ENCODE data around the gene MAN2B2. TPM values are rescaled to one million over a fixed set of nuclear protein-coding genes. Genes with fewer than 3 reads are reported as not detected.

MAN2B2 gene
- total RNA-seq, 1 donor from 2014 or later, result 7.3 TPM

DNA sequence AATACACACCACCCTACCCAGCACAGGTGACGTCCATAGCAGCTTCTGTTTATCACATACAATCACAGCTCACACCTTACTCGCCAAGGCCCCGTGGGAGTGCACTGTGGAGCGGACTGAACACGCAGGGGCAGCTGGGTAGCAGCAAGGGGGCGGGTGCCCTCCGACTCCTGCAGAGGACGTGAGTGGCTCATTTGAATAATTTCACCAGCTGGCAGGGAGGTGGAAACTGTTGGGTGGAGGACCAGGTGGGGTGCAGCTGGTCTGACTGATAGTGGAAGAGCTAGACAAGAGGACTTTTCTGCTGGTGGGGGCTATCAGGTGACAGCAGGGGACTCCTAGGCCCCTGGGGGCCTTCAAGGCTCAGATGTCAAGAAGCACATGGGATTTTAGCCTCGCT lies 16.3 kb downstream of the MAN2B2 start:
- DNase-seq (ENCODE audit: low spot score in 2 of 2) (no peak), FAIRE-seq (no peak)

DNA sequence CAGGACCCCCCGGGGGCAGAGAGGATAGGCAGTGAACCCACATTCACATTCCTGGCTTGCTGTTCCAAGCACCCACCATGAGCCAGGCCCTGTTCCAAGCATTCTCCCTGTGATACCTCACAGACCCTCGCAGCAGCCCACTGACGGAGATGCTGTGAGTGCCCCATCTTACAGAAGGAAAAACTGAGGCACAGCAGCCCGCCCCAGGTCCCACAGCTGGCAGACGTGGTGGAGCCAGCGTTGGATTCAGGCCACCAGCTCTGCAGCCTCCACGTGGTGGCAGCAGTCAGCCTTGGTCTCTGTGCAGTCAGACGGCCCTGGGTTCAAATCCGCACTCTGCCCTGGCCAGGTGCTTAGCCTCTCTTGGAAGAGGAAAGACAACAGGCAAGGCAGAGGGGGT lies 16.8 kb downstream of the MAN2B2 start:
- DNase-seq (ENCODE audit: low spot score in 2 of 2), result no peak
- FAIRE-seq, result no peak

DNA sequence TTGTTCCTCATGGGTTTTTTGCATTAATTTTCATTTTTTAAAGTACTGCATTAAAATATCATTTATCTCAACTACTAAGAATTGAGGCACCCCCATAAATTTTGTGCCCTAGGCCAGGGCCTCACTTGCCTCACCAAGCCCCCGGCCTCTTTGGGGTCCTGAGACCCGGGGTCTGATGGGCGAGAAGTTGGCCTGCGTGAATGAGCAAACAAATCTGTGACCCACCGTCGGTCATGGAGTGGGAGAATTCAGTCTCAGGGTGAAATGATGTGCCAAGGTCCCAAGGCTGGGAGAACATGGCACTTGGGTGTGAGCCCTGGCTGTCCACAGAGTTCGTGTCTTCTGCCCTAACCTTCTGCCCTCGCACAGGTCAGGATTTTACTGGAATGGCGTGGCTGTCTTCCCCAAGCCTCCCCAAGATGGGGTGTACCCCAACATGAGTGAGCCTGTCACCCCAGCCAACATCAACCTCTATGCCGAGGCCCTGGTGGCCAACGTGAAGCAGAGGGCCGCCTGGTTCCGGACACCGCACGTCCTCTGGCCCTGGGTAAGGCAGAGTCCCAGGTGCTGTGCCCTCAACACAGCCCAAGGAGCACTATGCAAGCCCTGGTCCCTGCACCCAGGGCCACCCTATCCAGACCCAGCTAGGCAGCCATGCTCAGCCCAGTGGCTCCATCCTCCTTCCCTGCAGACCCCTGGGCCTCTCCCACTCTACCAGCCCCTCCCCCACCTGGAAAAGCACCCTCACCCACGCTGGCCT lies 18.0 kb downstream of the MAN2B2 start:
- FAIRE-seq, result no peak

DNA sequence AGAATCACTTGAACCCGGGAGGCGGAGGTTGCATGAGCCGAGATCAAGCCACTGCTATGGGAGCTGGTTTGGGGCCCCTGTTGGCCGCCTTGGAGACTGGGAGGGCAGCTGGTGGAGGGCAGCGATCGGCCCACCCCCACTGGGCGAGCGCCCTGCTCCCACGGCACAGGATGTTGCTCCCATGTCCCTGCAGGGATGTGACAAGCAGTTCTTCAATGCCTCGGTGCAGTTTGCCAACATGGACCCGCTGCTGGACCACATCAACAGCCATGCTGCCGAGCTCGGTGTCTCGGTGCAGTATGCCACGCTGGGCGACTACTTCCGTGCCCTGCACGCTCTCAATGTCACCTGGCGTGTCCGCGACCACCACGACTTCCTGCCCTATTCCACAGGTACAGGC lies 19.4 kb downstream of the MAN2B2 start:
- DNase-seq (ENCODE audit: low spot score in 2 of 2) (no peak), FAIRE-seq (no peak)

More for the DNA sequence above, 18.0 kb downstream of the MAN2B2 start:
- DNase-seq (ENCODE audit: low spot score in 2 of 2), result no peak

DNA sequence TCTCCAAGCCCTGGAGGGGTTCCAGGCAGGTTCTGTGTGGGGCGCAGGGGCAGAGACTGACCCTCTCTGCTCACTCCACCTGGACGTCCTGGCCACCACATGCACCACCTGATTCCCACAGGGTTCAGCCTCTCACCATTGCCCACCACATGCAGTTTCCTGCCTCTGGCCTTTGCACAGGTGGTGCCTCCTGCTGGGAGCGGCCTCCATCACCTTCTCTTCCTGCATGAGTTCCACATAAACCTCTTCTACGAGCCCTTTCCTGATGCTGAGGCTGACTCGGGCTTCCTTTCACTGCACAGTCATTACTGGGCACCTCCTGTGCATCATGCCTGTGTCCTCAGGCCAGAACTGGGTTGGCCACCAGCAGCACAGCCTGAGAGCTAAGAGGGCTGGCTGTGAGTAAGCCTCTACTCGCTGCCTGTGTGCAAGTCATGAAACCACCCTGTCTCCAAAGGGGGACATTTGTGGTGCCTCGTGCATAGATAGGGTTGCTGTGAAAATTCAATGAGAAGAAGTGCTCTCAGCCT lies 19.9 kb downstream of the MAN2B2 start:
- FAIRE-seq, result no peak
- no peak for DNase-seq (ENCODE audit: low spot score in 2 of 2)

DNA sequence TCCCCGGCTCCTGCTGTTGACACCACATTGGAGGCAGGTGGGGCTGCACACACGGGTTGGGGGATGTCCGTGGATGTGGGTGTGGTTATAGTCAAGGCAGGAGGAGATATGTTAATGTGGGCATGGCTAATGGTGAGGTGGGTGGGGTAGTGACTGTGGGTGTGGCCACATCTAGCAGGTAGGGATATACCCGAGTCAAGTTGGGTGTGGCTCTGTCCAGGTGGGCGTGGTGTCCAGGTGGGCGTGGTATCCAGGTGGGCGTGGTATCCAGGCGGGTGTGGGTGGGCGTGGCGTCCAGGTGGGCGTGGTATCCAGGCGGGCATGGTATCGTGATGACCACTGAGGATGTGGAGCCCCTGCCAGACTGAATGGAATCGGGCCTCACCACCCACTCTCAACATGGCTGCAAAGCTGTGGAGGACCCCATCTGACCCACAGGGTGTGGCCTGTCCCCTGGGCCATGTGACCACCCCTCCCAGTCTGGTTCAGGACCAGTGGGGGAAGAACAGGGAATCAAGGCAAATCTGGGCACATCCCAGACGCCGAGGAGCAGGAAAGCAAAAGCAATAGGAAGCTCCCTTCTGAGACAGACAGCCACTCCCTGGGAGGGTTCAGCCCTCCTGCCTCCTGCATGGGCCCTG lies 21.0 kb downstream of the MAN2B2 start:
- FAIRE-seq (no peak), DNase-seq (ENCODE audit: low spot score in 2 of 2) (no peak)

DNA sequence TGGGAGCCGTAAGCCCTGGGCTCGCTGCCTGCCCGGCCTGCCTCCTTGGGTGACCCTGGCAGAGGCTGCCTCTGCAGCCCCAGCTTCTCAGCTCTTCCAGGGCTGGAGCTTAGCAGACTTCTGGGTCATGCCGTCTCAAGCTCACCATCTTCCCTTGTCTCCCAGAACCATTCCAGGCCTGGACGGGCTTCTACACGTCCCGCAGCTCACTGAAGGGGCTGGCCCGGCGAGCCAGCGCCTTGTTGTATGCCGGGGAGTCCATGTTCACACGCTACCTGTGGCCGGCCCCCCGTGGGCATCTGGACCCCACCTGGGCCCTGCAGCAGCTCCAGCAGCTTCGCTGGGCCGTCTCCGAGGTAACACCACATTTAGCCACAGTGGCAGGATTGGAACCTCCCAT lies 22.0 kb downstream of the MAN2B2 start:
- DNase-seq (ENCODE audit: low spot score in 2 of 2) (no peak), FAIRE-seq (no peak)

DNA sequence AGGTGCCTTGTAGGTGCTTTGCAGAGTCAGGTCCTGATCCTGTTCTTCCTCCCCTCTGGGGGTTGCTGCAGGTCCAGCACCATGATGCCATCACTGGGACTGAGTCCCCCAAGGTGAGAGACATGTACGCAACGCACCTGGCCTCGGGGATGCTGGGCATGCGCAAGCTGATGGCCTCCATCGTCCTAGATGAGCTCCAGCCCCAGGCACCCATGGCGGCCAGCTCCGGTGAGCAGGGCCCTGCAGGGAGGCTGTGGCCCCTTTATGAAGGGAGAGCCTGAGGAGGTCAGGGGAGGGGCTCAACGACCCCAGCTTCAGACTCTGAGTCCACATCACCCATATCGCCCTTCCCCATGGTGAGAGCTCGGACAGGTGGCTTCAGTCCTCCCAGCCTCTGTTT lies 23.1 kb downstream of the MAN2B2 start:
- FAIRE-seq, result no peak
- no peak for DNase-seq (ENCODE audit: low spot score in 2 of 2)

DNA sequence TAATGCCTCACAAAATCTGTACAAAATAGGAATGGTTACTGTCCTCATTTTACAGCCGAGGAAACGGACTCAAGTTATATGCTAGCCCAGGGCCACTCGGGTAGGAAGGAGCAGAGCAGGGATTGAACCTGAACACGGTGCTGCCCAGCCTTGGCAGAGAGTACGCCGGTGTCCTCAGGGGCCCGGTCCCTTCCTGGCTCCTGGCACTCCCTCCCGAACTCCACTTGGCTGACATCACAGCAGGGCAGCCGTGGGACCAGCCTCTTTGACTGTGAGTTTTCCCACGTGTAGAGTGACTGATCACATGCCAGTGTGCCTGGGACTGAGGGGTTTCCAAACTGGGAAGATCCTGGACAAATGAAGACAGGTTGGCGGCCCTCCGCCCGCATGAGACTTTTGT lies 23.7 kb downstream of the MAN2B2 start:
- DNase-seq (ENCODE audit: low spot score in 2 of 2) (peak in 1 of 2 donors; percentile 52), FAIRE-seq (no peak)

DNA sequence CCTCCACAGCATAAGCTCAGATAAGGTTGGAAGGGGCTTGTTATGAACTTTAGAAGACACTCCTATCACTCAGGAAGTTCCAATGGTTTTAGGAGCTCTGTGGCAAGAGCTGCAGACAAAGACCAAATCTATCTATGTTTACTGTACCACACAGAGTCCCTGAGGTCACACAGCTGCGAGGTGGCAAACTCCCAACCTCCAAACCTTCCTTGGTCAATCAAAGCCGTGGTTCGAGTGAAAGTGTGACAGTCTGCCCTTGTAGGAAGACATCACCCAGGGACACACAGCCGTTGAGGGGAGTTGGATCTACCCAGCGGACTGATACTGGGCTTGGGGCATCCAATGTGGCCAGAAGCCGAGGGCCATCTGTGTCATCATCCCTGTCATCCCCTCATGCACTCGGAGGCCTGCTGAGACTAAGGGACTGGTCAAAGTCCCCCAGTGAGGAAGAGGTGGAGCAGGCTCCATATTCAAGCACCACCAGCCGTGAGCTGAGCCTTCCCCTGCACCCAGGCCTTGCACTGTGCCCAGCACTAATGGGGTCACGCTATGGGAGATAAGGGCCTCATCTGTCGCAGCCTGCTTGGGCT lies 26.8 kb downstream of the MAN2B2 start:
- DNase-seq (ENCODE audit: low spot score in 2 of 2) (no peak), FAIRE-seq (no peak)

DNA sequence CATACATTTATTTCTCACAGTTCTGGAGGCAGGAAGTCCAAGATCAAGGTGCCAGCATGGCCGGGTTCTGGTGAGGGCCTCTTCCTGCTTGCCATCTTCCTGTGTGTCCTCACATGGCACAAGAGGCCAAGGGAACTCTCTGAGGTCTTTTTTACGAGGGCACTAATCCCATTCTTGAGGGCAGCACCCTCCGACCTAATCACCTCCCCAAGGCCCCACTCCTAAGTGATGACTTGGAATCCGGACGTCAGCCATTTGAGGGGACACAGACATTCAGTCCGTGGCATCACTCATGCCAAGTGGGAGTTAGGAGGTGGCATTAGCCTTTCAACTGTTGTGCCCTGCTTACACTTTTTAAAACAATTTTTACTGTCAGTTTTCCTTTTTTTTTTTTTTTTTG lies 27.3 kb downstream of the MAN2B2 start:
- FAIRE-seq (no peak), DNase-seq (ENCODE audit: low spot score in 2 of 2) (no peak)

DNA sequence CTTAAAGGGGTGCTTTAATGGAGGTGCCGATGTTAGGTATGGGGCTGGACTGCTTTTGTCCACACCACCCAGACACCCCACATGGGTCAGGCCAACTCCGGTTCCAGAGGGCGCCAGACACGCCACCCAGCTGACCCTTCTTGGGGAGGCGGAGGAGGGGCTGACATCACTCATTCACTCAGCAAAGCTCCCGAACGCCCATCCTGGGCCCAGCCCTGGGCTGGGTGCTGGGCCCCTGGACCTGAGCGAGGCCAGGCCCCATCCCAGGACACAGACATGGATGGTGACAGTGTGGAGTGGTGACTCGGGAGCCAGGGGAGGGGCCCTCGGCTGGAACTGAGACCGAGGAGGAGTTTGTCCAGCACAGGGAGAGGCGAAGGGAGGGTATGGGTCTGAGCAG lies 28.1 kb downstream of the MAN2B2 start:
- no peak for FAIRE-seq
- DNase-seq (ENCODE audit: low spot score in 2 of 2), result no peak

DNA sequence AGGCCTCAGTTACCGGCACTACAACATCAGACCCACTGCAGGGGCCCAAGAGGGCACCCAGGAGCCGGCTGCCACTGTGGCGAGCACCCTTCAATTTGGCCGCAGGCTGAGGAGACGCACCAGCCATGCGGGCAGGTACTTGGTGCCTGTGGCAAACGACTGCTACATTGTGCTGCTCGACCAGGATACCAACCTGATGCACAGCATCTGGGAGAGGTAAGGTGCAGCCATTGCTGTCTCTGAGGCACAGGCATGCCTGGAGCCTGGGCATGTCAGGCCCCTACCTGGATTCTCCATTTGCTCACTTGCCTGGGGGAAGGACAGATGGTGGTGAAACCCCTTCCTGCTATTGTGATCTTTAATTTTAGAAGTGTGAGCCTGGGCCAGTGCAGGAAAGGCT lies 30.1 kb downstream of the MAN2B2 start:
- FAIRE-seq (no peak), DNase-seq (ENCODE audit: low spot score in 2 of 2) (no peak)

DNA sequence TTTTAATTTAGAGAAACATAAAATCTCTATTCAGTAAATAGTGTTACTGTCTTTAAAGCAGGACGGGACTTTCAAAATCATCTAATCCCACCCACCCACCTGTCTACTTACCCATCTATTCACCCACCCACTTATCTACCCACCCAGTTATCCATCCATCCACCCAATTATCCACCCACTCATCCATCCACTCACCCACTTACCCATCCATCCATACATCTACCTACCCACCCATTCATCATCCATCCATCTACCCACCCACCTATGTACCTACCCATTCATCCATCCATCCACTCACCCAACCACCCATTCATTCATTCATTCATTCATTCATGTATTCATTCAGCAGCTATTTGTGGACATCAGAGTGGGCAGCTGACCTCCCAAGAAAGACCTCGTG lies 30.6 kb downstream of the MAN2B2 start:
- FAIRE-seq, result no peak
- DNase-seq (ENCODE audit: low spot score in 2 of 2), result no peak

DNA sequence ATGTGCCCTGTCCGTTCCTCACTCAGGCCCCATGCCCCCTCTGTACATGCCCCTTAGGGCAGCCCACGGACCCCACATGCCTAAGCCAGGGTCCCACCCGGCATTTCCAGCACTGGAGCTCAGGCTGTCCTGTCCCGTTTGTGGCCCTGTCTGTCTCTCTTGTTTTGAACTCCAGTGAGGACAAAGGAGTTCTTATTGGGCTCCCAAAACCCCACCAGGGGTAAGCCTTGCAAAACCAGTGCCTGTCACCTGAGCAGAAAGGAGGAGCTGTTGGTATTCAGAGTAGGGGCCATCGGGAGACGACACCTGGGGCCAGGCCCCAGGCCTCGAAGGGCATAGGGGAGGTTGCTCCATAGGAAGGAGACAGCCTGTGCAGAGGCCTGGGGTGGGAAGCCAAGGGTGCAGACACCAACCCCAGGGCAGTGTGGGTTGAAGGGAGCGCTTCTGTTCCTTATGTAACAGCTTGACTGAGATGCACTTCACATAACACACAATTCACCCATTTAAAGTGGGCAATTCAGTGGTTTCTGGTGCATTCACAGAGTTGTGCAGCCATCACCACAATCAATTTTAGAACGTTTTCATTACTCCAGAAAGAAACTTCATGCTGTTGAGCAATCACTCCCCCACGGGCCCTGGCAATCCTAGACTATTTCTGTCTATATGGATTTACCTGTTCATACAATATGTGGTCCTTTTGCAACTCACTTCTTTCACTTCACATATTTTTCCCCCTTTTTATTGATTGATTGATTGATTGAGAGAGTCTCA lies 31.7 kb downstream of the MAN2B2 start:
- DNase-seq (ENCODE audit: low spot score in 2 of 2) (no peak), FAIRE-seq (no peak)

DNA sequence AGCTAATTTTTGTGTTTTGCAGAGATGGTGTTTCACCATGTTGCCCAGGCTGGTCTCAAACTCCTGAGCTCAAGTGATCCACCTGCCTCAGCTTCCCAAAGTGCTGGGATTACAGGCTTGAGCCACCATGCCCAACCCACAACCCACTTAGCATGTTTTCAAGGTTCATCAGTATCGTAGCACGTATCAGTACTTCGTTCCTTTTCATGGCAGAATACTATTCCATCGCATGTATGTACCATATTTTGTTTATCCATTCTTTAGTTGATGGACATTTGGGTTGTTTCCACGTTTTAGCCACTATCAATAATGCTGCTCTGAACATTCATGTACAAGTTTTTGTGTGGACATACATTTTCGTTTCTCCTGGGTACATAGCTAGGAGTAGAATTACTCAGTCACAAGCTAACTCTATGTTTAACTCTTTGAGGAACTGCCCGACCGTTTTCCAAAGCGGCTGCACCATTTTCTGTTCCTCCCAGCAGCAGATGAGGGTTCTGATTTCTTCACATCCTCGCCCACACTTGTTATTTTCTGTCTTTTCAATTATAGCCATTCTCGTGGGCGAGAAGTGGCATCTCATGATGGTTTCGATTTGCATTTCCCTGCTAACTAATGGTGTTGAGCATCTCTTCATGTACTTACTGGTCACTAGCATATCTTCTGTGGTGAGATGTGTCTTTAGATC lies 32.5 kb downstream of the MAN2B2 start:
- FAIRE-seq (no peak), DNase-seq (ENCODE audit: low spot score in 2 of 2) (no peak)

DNA sequence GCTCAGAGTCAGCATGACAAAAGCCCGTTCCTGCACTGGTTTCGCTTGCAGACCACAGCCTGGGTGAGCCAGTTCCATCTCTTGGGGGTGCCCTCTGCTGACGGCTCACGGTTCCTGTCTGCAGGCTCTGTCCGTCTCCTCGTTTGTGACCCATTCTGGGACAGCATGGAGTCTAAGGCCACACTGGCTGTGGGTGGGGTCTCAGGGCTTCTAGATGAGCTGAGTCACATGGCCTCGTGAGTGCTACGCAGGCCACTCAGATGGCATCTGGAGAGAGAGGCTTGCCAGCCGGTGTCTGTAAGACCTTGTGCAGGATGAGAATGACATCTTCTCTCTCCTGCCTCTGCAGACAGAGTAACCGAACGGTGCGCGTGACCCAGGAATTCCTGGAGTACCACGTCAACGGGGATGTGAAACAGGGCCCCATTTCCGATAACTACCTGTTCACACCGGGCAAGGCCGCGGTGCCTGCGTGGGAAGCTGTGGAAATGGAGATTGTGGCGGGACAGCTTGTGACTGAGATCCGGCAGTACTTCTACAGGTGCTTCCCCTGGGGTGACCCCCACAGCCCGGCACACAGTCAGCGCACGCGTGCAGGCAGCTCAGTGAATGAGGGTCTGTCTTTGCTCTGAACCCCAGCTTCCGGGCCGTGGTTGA lies 33.9 kb downstream of the MAN2B2 start:
- FAIRE-seq (no peak), DNase-seq (ENCODE audit: low spot score in 2 of 2) (no peak)

DNA sequence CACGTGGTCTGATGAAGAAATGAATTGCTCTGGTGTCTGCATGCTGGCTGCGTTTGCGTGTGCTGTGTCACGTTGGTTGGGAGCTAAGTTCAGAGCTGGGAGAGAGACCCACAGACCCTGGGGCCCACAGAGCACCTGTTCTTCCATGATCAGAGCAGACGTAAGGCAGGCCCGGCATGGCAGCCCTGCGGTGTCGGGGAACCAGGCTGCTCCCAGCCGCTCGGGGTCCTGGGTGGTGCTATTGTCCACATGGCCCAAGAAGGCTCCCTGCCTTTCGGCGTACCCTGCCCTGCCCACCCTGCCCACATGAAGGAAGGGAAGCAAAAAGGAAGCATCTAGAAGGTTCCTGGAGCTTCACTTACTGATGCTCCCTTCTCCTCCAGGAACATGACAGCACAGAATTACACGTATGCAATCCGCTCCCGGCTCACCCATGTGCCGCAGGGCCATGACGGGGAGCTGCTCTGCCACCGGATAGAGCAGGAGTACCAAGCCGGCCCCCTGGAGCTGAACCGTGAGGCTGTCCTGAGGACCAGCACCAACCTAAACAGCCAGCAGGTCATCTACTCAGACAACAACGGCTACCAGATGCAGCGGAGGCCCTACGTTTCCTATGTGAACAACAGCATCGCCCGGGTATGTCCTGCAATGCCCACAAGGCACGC lies 34.6 kb downstream of the MAN2B2 start:
- FAIRE-seq (no peak), DNase-seq (ENCODE audit: low spot score in 2 of 2) (no peak)

DNA sequence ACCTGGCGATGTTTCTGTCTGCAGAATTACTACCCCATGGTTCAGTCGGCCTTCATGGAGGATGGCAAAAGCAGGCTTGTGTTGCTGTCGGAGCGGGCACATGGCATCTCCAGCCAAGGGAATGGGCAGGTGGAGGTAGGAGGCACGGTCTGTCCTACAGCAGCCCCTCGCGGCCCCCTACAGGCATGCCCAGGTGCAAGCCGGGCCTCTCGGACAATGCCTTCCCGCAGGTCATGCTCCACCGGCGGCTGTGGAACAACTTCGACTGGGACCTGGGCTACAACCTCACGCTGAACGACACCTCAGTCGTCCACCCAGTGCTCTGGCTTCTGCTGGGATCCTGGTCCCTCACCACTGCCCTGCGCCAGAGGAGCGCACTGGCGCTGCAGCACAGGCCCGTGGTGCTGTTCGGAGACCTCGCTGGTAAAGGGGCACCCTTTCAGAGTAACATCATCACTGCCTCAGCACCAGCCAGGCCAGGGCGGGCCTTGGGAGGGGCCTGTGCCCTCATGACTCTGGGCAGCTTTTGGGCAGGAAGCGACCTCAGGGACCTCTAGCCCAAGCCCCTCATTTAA lies 36.0 kb downstream of the MAN2B2 start:
- DNase-seq (ENCODE audit: low spot score in 2 of 2) (no peak), FAIRE-seq (no peak)
